ENCODE measurements around the gene SMARCC1. TPM values are rescaled to one million over a fixed set of nuclear protein-coding genes. Genes with fewer than 3 reads are reported as not detected.

Gene SMARCC1
- total RNA-seq, 8 experiments from 2014 or later, result 35.9 to 114 (median 55.4) TPM

Other genes starting within 250 kb of the SMARCC1 start
- gene CSPG5, start 203.0 kb downstream of the SMARCC1 start, total RNA-seq, result 10 to 100 TPM in 5 of 8 experiments, 1 to 10 TPM in 1, under 1 TPM in 2; 0.66 to 53.7 (median 15.6) TPM
- 10 to 100 TPM; 44.7 to 98.8 (median 56.8) TPM for gene DHX30, start 21.2 kb upstream of the SMARCC1 start, total RNA-seq
- gene MAP4, start 234.5 kb upstream of the SMARCC1 start, total RNA-seq, result 100 to 1,000 TPM in 7 of 8 experiments, 10 to 100 TPM in 1; 62.7 to 256 (median 142) TPM